GM19438 (cell line): Measurements from ENCODE around the gene DDIT3.
"Not testable (repeated sequence)": the region's sequence is repeated elsewhere in the genome, so short reads cannot be mapped to it uniquely, and the experiment has no call there.

ENCODE experiments used
- ATAC-seq: cut with Tn5 transposase; IDR thresholded peaks from one replicate; pipeline ENCODE4 v1.9.1; 2021; ENCODE audit warnings: low read depth; ENCODE audit not compliant: unreplicated experiment

The DDIT3 gene

GRCh38 chr12:57514246-57514645 lies 6.1 kb downstream of the DDIT3 start:
- not testable (repeated sequence) for ATAC-seq

DNA sequence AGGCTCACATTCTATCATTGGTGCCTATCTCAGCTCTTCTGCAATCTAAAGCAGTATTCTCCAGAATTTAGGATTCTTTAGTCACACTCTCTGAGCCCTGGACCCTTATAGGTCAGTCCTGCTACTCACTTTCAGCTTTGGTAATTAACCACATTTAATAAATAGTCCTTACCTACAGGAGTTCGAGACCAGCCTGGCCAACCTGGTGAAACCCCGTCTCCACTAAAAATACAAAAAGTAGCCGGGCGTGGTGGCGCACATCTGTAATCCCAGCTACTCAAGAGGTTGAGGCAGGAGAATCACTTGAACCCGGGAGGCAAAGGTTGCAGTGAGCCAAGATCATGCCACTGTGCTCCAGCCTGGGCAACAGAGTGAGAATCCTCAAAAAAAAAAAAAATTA lies 6.6 kb downstream of the DDIT3 start:
- ATAC-seq = not testable (repeated sequence)

- no peak for ATAC-seq
Observed at GRCh38 chr12:57513266-57513665, 7.0 kb downstream of the DDIT3 start.

DNA sequence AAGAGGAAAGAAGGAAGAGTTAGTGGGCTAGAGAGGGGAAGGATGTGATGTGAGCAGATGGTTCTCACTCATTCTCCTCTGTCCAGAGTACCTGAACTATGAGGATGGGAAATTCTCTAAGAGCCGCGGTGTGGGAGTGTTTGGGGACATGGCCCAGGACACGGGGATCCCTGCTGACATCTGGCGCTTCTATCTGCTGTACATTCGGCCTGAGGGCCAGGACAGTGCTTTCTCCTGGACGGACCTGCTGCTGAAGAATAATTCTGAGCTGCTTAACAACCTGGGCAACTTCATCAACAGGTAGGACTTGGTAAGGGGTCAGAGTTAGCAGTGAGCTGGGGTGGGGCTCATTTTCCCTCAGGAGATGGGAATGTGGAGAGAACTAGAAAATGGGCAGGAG lies 7.6 kb downstream of the DDIT3 start:
- no peak for ATAC-seq

- ATAC-seq = no peak
Observed at GRCh38 chr12:57511588-57512325, 8.6 kb downstream of the DDIT3 start.

DNA sequence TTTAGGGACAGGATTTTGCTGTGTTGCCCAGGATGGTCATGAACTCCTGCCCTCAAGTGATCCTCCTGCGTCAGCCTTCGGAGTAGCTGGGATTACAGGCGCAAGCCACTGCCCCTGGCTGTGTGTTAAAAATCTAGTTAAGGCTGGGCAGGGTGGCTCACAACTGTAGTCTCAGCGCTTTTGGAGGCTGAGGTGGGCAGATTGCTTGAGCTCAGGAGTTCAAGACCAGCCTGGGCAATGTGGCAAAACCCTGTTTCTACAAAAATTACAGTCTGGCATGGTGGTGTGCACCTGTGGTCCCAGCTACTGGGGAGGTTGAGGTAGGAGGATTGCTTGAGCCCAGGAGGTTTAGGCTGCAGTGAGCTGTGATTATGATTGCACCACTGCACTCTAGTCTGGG lies 9.2 kb downstream of the DDIT3 start:
- ATAC-seq = no peak

GRCh38 chr12:57507796-57508195 lies 12.5 kb downstream of the DDIT3 start:
- ATAC-seq = not testable (repeated sequence)

GRCh38 chr12:57506541-57506940 lies 13.8 kb downstream of the DDIT3 start:
- ATAC-seq = not testable (repeated sequence)

- not testable (repeated sequence) for ATAC-seq
Observed at GRCh38 chr12:57502311-57502969, 17.9 kb downstream of the DDIT3 start.

DNA sequence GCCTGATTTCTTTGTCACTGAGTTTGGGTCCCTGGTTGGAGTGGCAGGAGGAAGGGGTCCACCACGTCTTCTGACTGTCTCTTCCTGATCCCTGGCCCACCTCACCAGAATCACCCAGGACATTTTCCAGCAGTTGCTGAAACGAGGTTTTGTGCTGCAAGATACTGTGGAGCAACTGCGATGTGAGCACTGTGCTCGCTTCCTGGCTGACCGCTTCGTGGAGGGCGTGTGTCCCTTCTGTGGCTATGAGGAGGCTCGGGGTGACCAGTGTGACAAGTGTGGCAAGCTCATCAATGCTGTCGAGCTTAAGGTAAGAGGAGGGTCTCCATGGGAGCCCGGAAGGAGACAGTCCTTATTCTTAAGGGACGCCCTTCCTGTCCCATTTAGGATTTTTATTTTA lies 20.1 kb downstream of the DDIT3 start:
- ATAC-seq = no peak

GRCh38 chr12:57498571-57498970 lies 21.7 kb downstream of the DDIT3 start:
- ATAC-seq = no peak

DNA sequence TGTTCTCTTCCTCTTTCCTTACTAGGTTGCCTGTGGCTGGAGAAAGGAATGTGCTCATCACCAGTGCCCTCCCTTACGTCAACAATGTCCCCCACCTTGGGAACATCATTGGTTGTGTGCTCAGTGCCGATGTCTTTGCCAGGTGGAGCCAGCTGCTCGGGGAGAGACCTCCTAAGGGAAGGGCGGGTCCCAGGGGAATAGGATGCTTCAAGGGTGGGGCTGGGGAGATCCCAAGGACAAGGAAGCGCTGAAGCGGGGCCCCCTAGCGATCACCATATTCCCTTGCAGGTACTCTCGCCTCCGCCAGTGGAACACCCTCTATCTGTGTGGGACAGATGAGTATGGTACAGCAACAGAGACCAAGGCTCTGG lies 22.2 kb downstream of the DDIT3 start:
- no peak for ATAC-seq

DNA sequence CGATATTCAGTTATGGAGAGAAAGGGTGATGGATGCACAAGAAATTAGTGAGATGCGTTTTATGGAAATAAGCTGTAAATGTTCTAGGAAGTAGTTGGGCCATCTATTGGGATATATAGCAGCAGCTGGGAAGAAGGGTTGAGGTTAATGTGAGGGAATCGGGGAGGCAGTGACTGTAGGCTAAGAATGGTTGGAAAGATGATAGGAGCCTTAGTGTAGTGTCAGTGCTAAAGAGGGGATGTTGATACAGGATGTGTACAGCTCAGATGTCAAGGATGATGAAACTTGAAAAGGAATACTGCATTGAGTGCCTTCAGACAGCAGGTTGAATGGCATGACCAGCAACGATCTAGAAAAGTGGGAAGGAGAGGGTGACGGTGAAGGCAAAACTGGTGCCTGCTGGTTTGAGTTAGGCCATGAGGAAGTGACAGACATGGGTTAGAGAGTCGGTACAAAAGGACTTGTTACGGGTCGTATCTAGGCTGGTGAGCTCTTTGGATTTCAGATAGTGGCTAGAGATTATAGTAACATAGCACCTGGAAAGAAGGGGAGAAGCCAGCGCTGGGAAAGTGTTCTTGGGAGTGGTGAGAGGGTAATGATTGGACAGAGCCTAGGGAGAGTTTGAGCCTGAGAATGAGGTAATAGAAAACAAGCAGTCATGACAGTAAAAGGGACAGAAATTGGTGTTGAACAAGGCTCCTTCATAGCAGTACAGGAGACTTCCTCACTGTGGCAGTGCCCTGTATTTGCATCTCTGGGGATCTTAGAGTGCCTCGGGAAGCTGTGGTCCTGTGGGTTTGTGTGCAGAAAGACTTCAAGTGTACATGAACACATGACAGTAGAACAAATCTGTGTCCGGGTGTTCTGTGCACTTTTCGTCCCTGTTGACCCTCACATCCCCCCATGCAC lies 22.8 kb downstream of the DDIT3 start:
- ATAC-seq = no peak

- no peak for ATAC-seq
Observed at GRCh38 chr12:57496822-57497221, 23.5 kb downstream of the DDIT3 start.

DNA sequence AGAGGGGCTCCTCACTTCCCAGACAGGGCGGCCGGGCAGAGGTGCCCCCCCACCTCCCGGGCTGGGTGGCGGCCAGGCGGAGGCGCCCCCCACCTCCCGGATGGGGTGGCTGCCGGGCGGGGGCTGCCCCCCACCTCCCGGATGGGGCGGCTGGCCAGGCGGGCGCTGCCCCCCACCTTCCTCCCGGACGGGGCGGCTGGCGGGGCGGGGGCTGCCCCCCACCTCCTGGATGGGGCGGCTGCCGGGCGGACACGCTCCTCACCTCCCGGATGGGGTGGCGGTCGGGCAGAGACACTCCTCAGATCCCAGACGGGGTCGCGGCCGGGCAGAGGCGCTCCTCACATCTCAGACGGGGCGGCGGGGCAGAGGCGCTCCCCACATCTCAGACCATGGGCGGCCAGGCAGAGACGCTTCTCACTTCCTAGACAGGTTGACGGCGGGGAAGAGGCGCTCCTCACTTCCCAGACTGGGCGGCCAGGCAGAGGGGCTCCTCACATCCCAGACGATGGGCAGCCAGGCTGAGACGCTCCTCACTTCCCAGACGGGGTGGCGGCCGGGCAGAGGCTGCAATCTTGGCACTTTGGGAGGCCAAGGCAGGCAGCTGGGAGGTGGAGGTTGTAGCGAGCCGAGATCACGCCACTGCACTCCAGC lies 25.1 kb downstream of the DDIT3 start:
- not testable (repeated sequence) for ATAC-seq

GRCh38 chr12:57491393-57492280 lies 28.7 kb downstream of the DDIT3 start:
- no peak for ATAC-seq

GRCh38 chr12:57490126-57490525 lies 30.2 kb downstream of the DDIT3 start:
- no peak for ATAC-seq

DNA sequence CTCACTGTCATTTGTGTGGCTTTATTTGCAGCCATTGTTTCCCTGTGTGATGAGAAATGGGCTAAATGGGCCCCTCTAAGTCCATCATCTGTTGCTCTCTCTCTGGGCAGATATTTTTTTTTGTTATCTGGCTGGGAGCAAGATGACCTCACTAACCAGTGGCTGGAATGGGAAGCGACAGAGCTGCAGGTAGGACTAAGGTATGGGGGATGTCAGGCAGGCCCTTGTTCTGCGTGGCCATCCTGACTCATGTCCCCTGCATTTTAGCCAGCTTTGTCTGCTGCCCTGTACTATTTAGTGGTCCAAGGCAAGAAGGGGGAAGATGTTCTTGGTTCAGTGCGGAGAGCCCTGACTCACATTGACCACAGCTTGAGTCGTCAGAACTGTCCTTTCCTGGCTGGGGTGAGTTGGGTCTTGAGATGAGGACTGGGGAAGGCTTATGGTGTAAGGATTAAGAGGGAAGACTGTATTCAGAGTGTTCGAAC lies 31.1 kb downstream of the DDIT3 start:
- ATAC-seq = no peak

DNA sequence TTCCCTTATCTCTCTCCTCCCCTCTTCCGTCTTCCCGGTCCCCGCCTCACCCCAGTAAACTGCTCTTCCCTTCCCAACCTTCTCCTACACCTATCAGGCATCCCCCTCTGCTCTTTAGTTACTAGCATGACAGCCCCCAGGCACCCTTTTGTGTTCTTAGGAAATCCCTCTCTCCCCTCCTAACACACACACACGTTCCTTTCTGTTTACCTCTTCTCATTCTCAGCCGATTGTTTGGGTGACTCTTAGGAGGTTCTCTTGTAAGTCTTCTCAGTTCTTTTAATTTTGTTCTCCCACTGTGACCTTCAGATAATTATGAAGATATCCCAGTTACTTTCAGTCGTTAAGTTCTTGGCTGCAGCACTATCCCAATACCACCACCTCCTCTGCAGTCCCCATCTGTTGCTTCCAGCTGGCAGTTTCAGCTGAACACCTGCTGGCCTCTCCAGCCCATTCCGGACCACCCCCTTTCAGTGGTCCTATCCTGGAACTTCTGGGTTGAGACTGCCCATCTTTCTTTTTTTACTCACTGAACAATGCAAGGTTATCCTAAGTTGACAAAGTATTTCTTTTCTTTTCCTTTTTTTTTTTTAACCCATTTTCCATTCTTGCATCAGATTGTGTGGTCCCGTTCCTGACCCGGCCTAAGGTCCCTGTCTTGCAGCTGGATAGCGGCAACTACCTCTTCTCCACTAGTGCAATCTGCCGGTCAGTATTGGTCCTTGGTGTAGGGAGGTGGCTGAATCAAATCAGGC lies 31.7 kb downstream of the DDIT3 start:
- ATAC-seq = no peak
